ENCODE measurements around the gene ARG2. TPM values are rescaled to one million over a fixed set of nuclear protein-coding genes. Genes with fewer than 3 reads are reported as not detected.

The ARG2 gene
- total and polyA plus RNA-seq, 9 of the 15 experiments (the other 6 are each of a cell fraction or from before 2014, with no cell fraction given) = 6.2 to 75.0 (median 17.8) TPM

GRCh38 chr14:67583711-67584644 lies 35.7 kb upstream of the ARG2 start (continued):
- peak; percentile 87 for TF ChIP-seq DEAF1 (CRISPR knock-in tag; IDR thresholded peaks at IDR 0.05)
- TF ChIP-seq NCOA4 (IDR thresholded peaks at IDR 0.05; ENCODE audit: partially characterized antibody) = no peak

- ATAC-seq (no peak), FAIRE-seq (no peak), DNase-seq (ENCODE audit: extremely low read depth in 1 of 4, low spot score in 3 of 4) (no peak)
- intact Hi-C loops (cut with micrococcal nuclease) = loop anchor here (1.0 kb wide), 2 partner anchors 82 to 119 kb away; no protein-coding TSS in a partner anchor
- Histone ChIP-seq H3K27me3 (ENCODE audit: control insufficient read depth in 2 of 2, insufficient read depth in 2 of 2, low read length in 2 of 2) (no peaks in the 10 kb centered on the region), H3K79me2 (ENCODE audit: control insufficient read depth, insufficient read depth, low read length) (no peaks in the 10 kb centered on the region), H4K20me1 (replicated peaks; ENCODE audit: control insufficient read depth, insufficient read depth, low read length) (no peaks in the 10 kb centered on the region; the same call in 1 of the 2 replicates), H3K4me2 (ENCODE audit: insufficient read depth, low read length) (no peak overlapping the region), H2AFZ (ENCODE audit: low read depth, low read length) (no peak overlapping the region), H3K9me3 (replicated peaks; ENCODE audit: control insufficient read depth, insufficient read depth, low read depth, low read length) (no peaks in the 10 kb centered on the region), H3K4me1 (replicated peaks in 1 of 2; ENCODE audit: control insufficient read depth in 2 of 2, insufficient read depth in 2 of 2, low read length in 2 of 2) (peaks cover 0 to 8% of the 10 kb centered on the region in 2 experiments; a peak in 2 of 5 replicates), H3K36me3 (ENCODE audit: control insufficient read depth, insufficient read depth, low read length) (peaks cover 19% of the 10 kb centered on the region; the same call in 2 of the 3 replicates), H3K9me1 (ENCODE audit: control insufficient read depth, insufficient read depth, low read length) (no peaks in the 10 kb centered on the region), H3K27ac (ENCODE audit: extremely low read depth, low read depth, low read length) (no peak overlapping the region), H3K9ac (ENCODE audit: insufficient read depth in 1 of 2, low read depth in 2 of 2, low read length in 2 of 2) (no peak overlapping the region), H3K4me3 (no peak overlapping the region)
- CTCF ChIA-PET (ENCODE audit: low intra/inter-chr PET ratio) = interaction anchor here (1.0 to 3.1 kb wide), 4 partner anchors 82 to 158 kb away, joined by 3 to 16 read pairs (median 9); no protein-coding TSS in a partner anchor
- in situ Hi-C loops (cut with MboI) = loop anchor here (5.0 to 10.0 kb wide), 3 partner anchors 82 to 450 kb away; partner anchors contain the start of gene RDH12
- no TSS peak for BruUV-seq (replicated peaks)
- WGBS (ENCODE audit: insufficient coverage, low coverage, missing lambda C conversion rate) = 45% methylated on average over 3 of the region's 3 CpGs
- POLR2A ChIA-PET = interaction anchor here (1.3 to 2.3 kb wide), 3 partner anchors 82 to 178 kb away, joined by 3 to 14 read pairs (median 4); no protein-coding TSS in a partner anchor
- no peak for TF ChIP-seq NFE2L1 (tag; IDR thresholded peaks at IDR 0.05; ENCODE audit: borderline replicate concordance, low read depth)
- no peak for TF ChIP-seq SMAD2 (IDR thresholded peaks at IDR 0.05; ENCODE audit: low read depth, low read length)
- no peak for TF ChIP-seq CREB3L1 (IDR thresholded peaks at IDR 0.05; ENCODE audit: borderline replicate concordance, low read depth)
- TF ChIP-seq NCOA4 (IDR thresholded peaks at IDR 0.05; ENCODE audit: partially characterized antibody) = no peak
- TF ChIP-seq ZNF699 (CRISPR knock-in tag; IDR thresholded peaks at IDR 0.05; ENCODE audit: insufficient replicate concordance) = no peak
- no peak for TF ChIP-seq ZNF561 (CRISPR knock-in tag; conservative IDR thresholded peaks at IDR 0.05)
- TF ChIP-seq BCOR (IDR thresholded peaks at IDR 0.05) = no peak
- TF ChIP-seq ZBTB17 (CRISPR knock-in tag; IDR thresholded peaks at IDR 0.05) = no peak
- no peak for TF ChIP-seq NFXL1 (CRISPR knock-in tag; IDR thresholded peaks at IDR 0.05)
- TF ChIP-seq ZNF175 (CRISPR knock-in tag; IDR thresholded peaks at IDR 0.05; ENCODE audit: low read depth) = no peak
- TF ChIP-seq FOS (IDR thresholded peaks at IDR 0.05; ENCODE audit: extremely low read depth, insufficient read length) = no peak
- TF ChIP-seq POLR2H (tag; IDR thresholded peaks at IDR 0.05; ENCODE audit: low read depth) = no peak
- TF ChIP-seq FOXK1 (CRISPR knock-in tag; IDR thresholded peaks at IDR 0.05; ENCODE audit: borderline replicate concordance) = no peak
- no peak for TF ChIP-seq ERF (CRISPR knock-in tag; IDR thresholded peaks at IDR 0.05)
- no peak for TF ChIP-seq TCFL5 (CRISPR knock-in tag; conservative IDR thresholded peaks at IDR 0.05)
- TF ChIP-seq PURB (CRISPR knock-in tag; IDR thresholded peaks at IDR 0.05; ENCODE audit: low read depth) = no peak
Observed at GRCh38 chr14:67584978-67585377, 34.7 kb upstream of the ARG2 start.
